ENCODE data around the gene UBA3. TPM values are rescaled to one million over a fixed set of nuclear protein-coding genes. Genes with fewer than 3 reads are reported as not detected.

Gene UBA3
- total RNA-seq, 1 donor = 77.1 TPM

- Histone ChIP-seq H3K4me3 (ENCODE audit: insufficient read depth, low read length) (no peak overlapping the region), H3K36me3 (ENCODE audit: insufficient read depth, low read length) (no peaks in the 10 kb centered on the region), H2AFZ (ENCODE audit: low read length) (no peak overlapping the region), H3K27ac (ENCODE audit: low read depth, low read length) (no peak overlapping the region), H3K4me1 (ENCODE audit: insufficient read depth, low read length) (peaks cover 3% of the 10 kb centered on the region), H3K79me2 (ENCODE audit: insufficient read depth, low read length) (no peaks in the 10 kb centered on the region), H3K27me3 (ENCODE audit: insufficient read depth, low read length) (peaks cover 4% of the 10 kb centered on the region), H4K20me1 (ENCODE audit: insufficient read depth, low read length) (no peaks in the 10 kb centered on the region), H3K9me3 (ENCODE audit: low read depth, low read length) (no peaks in the 10 kb centered on the region), H3K4me2 (ENCODE audit: insufficient read depth, low read length) (no peak overlapping the region)
- TF ChIP-seq CTCF (IDR thresholded peaks at IDR 0.05; ENCODE audit: extremely low read depth, low read depth, low read length) = peak; percentile 96
- DNase-seq (ENCODE audit: insufficient read length, low spot score, missing footprints) = no peak
Measured at GRCh38 chr3:69120879-69121464, 40.8 kb upstream of the UBA3 start.

GRCh38 chr3:69119681-69120080 is 39.5 kb upstream of the UBA3 start:
- no peak for TF ChIP-seq CTCF (IDR thresholded peaks at IDR 0.05; ENCODE audit: extremely low read depth, low read depth, low read length)

DNA sequence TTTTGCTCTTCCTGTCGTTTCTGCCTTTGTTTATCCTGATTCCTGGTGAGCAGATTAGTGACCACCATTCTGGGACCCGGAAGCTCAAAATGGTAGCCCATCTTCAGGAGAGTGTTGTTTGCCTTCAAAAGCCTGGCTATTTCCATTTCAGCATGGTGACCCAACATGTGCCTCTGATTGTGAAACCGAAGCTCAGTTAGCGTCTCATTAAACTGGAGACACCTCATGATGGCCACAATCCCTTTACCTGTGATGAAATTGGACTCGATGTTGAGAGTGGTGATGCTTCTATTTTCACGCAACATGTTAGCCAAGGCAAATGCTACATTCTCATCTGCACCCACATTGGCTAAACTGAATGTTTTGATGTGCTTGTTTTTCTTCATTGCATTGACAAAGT is 39.0 kb upstream of the UBA3 start:
- no peaks in the 10 kb centered on the region for H3K79me2 ChIP-seq (ENCODE audit: insufficient read depth, low read length)
- no peaks in the 10 kb centered on the region for H3K36me3 ChIP-seq (ENCODE audit: insufficient read depth, low read length)
- TF ChIP-seq CTCF (IDR thresholded peaks at IDR 0.05; ENCODE audit: extremely low read depth, low read depth, low read length) = no peak
- H3K4me3 ChIP-seq (ENCODE audit: insufficient read depth, low read length) = no peak overlapping the region
- peaks cover 11% of the 10 kb centered on the region for H3K4me1 ChIP-seq (ENCODE audit: insufficient read depth, low read length)
- H3K9me3 ChIP-seq (ENCODE audit: low read depth, low read length) = no peaks in the 10 kb centered on the region
- H3K27me3 ChIP-seq (ENCODE audit: insufficient read depth, low read length) = peaks cover 4% of the 10 kb centered on the region
- no peak overlapping the region for H3K27ac ChIP-seq (ENCODE audit: low read depth, low read length)
- H4K20me1 ChIP-seq (ENCODE audit: insufficient read depth, low read length) = no peaks in the 10 kb centered on the region
- DNase-seq (ENCODE audit: insufficient read length, low spot score, missing footprints) = no peak
- no peak overlapping the region for H3K4me2 ChIP-seq (ENCODE audit: insufficient read depth, low read length)
- H2AFZ ChIP-seq (ENCODE audit: low read length) = no peak overlapping the region

More at GRCh38 chr3:69119681-69120080, 39.5 kb upstream of the UBA3 start:
- Histone ChIP-seq H4K20me1 (ENCODE audit: insufficient read depth, low read length) (no peaks in the 10 kb centered on the region), H3K36me3 (ENCODE audit: insufficient read depth, low read length) (no peaks in the 10 kb centered on the region), H2AFZ (ENCODE audit: low read length) (no peak overlapping the region), H3K27ac (ENCODE audit: low read depth, low read length) (no peak overlapping the region), H3K9me3 (ENCODE audit: low read depth, low read length) (no peaks in the 10 kb centered on the region), H3K27me3 (ENCODE audit: insufficient read depth, low read length) (peaks cover 4% of the 10 kb centered on the region), H3K4me1 (ENCODE audit: insufficient read depth, low read length) (peaks cover 9% of the 10 kb centered on the region), H3K4me2 (ENCODE audit: insufficient read depth, low read length) (no peak overlapping the region), H3K79me2 (ENCODE audit: insufficient read depth, low read length) (no peaks in the 10 kb centered on the region), H3K4me3 (ENCODE audit: insufficient read depth, low read length) (no peak overlapping the region)
- DNase-seq (ENCODE audit: insufficient read length, low spot score, missing footprints) = no peak

GRCh38 chr3:69118555-69118954 is 38.4 kb upstream of the UBA3 start:
- Histone ChIP-seq H3K27ac (ENCODE audit: low read depth, low read length) (no peak overlapping the region), H3K36me3 (ENCODE audit: insufficient read depth, low read length) (no peaks in the 10 kb centered on the region), H3K4me2 (ENCODE audit: insufficient read depth, low read length) (no peak overlapping the region), H3K4me3 (ENCODE audit: insufficient read depth, low read length) (no peak overlapping the region), H3K9me3 (ENCODE audit: low read depth, low read length) (no peaks in the 10 kb centered on the region), H2AFZ (ENCODE audit: low read length) (no peak overlapping the region), H3K79me2 (ENCODE audit: insufficient read depth, low read length) (no peaks in the 10 kb centered on the region), H3K4me1 (ENCODE audit: insufficient read depth, low read length) (peaks cover 17% of the 10 kb centered on the region), H3K27me3 (ENCODE audit: insufficient read depth, low read length) (peaks cover 2% of the 10 kb centered on the region), H4K20me1 (ENCODE audit: insufficient read depth, low read length) (no peaks in the 10 kb centered on the region)
- TF ChIP-seq CTCF (IDR thresholded peaks at IDR 0.05; ENCODE audit: extremely low read depth, low read depth, low read length) = no peak
- DNase-seq (ENCODE audit: insufficient read length, low spot score, missing footprints) = no peak
